Liver (tissue), 2 donors: Measurements from ENCODE around the gene MT2A.

Source experiments
- REST ChIP-seq: IDR thresholded peaks from 2 replicates; pipeline ENCODE4 v1.6.1; 2016; ENCODE audit warnings: antibody characterized with exemption, mild to moderate bottlenecking
- TF ChIP-seq, protein P1 (sequence below): fragments of 150-350 bp; IDR thresholded peaks from 2 replicates; pipeline ENCODE4 v1.5.1; 2017; ENCODE audit warnings: improper control_type of control experiment, low read depth, low read length; ENCODE audit not compliant: missing input control
- donor health status: healthy.

GRCh38 chr16:56633535-56633934 lies 25.2 kb downstream of the MT2A start:
- TF ChIP-seq REST: no peak
- TF ChIP-seq, protein P1, sequence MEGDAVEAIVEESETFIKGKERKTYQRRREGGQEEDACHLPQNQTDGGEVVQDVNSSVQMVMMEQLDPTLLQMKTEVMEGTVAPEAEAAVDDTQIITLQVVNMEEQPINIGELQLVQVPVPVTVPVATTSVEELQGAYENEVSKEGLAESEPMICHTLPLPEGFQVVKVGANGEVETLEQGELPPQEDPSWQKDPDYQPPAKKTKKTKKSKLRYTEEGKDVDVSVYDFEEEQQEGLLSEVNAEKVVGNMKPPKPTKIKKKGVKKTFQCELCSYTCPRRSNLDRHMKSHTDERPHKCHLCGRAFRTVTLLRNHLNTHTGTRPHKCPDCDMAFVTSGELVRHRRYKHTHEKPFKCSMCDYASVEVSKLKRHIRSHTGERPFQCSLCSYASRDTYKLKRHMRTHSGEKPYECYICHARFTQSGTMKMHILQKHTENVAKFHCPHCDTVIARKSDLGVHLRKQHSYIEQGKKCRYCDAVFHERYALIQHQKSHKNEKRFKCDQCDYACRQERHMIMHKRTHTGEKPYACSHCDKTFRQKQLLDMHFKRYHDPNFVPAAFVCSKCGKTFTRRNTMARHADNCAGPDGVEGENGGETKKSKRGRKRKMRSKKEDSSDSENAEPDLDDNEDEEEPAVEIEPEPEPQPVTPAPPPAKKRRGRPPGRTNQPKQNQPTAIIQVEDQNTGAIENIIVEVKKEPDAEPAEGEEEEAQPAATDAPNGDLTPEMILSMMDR: no peak
